Left ventricle myocardium inferior (tissue), 1 donor: Measurements from ENCODE around the gene MT1X. TPM values are rescaled to one million over a fixed set of nuclear protein-coding genes. Genes with fewer than 3 reads are reported as not detected.

Experiments
- DNase-seq: peaks from one replicate; pipeline ENCODE4 v3.0.0-alpha.2; 2020
- H3K27ac ChIP-seq: fragments of 200-600 bp; replicated peaks from 2 replicates; pipeline ENCODE4 v1.8.0; 2021
- H3K27me3 ChIP-seq: fragments of 200-600 bp; 2 replicates; pipeline ENCODE4 v1.8.0; 2021; ENCODE audit warnings: low read depth
- H3K36me3 ChIP-seq: fragments of 200-600 bp; 2 replicates; pipeline ENCODE4 v1.8.0; 2021
- H3K4me1 ChIP-seq: fragments of 200-600 bp; 2 replicates; pipeline ENCODE4 v1.8.0; 2021
- H3K4me3 ChIP-seq: fragments of 200-600 bp; 2 replicates; pipeline ENCODE4 v1.8.0; 2021; ENCODE audit warnings: mild to moderate bottlenecking, moderate library complexity
- H3K9me3 ChIP-seq: fragments of 200-600 bp; replicated peaks from 2 replicates; pipeline ENCODE4 v1.8.0; 2021
- intact Hi-C: fragments of 100-400 bp; cut with micrococcal nuclease; formaldehyde crosslinking; loops from one replicate; pipeline ENCODE4 v1.11.0; 2022
- total RNA-seq: library from RNA; stranded (reverse); fragmentation: NEBNext Ultra II Directional; extraction: Animal tissue kit (Norgen Biotek cat#: 25700); gene quantifications from one replicate; pipeline ENCODE4 v1.2.1, GENCODE V29; 2021
- TF ChIP-seq, protein P1 (sequence below): fragments of 200-600 bp; IDR thresholded peaks from 2 replicates; pipeline ENCODE4 v1.8.0; 2021; ENCODE audit warnings: antibody characterized with exemption, mild to moderate bottlenecking, borderline replicate concordance
- donor health status: DM: no; HTN: yes; CAD: no; lungs with severe emphysema.

MT1X gene
- total RNA-seq, 1 donor from 2014 or later = 91.8 TPM

DNA sequence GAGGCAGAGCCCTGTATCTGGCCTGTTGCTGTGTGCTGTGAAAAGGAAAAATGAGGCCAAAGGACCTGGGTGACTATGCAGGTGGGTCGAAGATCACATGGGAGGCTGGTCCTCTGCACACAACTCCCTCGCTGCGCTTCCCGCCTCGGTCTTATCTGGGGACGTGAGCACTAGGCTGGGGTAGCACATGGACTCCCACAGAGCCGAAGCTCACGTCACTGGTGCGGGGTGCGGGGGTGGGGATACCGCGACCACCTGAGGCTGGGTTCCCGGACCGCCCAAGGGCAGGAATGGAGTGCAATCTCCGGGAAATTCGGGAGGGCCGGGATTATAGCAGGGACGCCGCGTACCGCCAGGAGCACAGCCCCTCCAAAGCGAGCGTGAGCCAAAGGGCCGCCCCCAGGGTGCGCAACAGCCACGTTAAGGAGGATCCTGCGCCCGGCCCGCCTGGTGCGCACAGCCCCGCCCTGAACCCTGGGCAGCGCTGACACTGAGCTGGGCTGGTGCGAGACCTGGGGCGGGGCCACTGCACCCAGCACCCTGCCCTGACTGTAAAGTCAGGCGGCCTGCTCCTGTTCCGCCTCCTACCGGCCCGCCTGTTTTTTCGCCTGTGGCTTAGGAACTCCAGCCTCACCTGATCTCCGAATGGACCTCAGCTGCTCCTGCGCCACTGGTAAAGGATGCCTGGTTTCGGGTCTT is 39.0 kb upstream of the MT1X start:
- peaks cover 86% of the 10 kb centered on the region for H3K27me3 ChIP-seq
- no peaks in the 10 kb centered on the region for H3K36me3 ChIP-seq
- peak; percentile 66 for DNase-seq
- intact Hi-C loops = no loop called here
- TF ChIP-seq, protein P1, sequence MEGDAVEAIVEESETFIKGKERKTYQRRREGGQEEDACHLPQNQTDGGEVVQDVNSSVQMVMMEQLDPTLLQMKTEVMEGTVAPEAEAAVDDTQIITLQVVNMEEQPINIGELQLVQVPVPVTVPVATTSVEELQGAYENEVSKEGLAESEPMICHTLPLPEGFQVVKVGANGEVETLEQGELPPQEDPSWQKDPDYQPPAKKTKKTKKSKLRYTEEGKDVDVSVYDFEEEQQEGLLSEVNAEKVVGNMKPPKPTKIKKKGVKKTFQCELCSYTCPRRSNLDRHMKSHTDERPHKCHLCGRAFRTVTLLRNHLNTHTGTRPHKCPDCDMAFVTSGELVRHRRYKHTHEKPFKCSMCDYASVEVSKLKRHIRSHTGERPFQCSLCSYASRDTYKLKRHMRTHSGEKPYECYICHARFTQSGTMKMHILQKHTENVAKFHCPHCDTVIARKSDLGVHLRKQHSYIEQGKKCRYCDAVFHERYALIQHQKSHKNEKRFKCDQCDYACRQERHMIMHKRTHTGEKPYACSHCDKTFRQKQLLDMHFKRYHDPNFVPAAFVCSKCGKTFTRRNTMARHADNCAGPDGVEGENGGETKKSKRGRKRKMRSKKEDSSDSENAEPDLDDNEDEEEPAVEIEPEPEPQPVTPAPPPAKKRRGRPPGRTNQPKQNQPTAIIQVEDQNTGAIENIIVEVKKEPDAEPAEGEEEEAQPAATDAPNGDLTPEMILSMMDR = peak; percentile 54
- H3K27ac ChIP-seq = peak overlapping the region; percentile 33
- H3K4me1 ChIP-seq = peaks cover 23% of the 10 kb centered on the region
- H3K9me3 ChIP-seq = no peaks in the 10 kb centered on the region
- peak overlapping the region; percentile 60 for H3K4me3 ChIP-seq

DNA sequence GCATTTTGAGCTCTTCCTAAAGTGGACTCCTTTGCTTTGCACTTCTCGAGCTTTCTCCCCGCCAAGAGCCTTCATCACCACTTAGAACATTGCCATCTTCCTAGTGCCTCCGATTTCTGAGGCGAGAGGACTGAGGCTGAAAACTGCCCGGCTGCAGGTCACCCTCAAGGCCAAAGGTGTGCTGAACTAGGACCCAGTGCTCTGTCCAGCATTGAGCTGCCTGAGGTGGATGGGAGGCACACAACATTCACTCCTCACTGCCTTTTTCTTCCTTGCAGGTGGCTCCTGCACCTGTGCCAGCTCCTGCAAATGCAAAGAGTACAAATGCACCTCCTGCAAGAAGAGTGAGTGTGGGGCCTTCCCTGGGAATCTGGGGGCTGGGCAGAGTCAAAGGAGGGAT is 38.4 kb upstream of the MT1X start:
- H3K27me3 ChIP-seq = peaks cover 86% of the 10 kb centered on the region
- H3K4me1 ChIP-seq = peaks cover 17% of the 10 kb centered on the region
- TF ChIP-seq, protein P1 = no peak
- intact Hi-C loops = no loop called here
- no peak overlapping the region for H3K27ac ChIP-seq
- H3K9me3 ChIP-seq = no peaks in the 10 kb centered on the region
- H3K36me3 ChIP-seq = no peaks in the 10 kb centered on the region
- peak overlapping the region; percentile 60 for H3K4me3 ChIP-seq
- DNase-seq = no peak

DNA sequence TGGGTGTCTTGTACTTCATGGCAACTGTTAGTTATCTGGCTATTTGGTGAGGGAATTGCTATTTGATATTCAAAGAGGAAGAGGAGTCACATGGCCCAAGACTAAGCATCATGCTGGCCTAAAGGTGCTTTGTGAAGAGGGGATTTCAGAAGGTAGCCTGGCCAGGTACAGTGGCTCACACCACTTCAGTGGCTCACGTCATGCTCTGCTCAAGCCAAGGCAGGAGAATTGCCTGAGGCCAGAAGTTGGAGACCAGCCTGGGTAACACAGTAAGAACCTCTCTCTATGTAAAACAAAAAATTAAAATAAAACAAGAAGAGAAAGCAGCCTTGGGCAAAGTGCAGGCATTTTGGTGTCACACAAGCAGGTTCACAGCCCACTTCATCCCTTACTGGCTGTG is 37.0 kb upstream of the MT1X start:
- H3K4me1 ChIP-seq = peaks cover 13% of the 10 kb centered on the region
- H3K9me3 ChIP-seq = no peaks in the 10 kb centered on the region
- DNase-seq = no peak
- no peak overlapping the region for H3K27ac ChIP-seq
- H3K36me3 ChIP-seq = no peaks in the 10 kb centered on the region
- H3K27me3 ChIP-seq = peaks cover 85% of the 10 kb centered on the region
- intact Hi-C loops = no loop called here
- H3K4me3 ChIP-seq = no peak overlapping the region
- TF ChIP-seq, protein P1 = no peak

DNA sequence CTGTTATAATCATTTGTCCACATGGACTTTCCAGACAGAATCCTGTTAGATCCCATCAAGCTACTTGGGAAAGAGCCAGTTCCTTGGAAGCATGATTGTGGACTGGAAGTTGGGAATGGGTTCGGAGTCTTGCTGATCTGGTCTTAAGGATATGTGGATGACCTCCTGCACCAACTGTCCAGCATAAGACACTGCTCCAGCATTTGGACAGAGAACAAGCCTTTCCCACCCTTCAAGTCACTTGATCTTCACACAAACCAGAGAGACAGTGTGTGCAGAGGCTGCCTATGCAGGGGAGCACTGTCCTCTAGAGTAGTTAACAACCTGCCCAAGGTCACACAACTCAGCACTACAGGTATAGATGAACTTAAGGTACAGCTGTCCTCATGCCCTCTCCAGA is 36.4 kb upstream of the MT1X start:
- Histone ChIP-seq H3K9me3 (no peaks in the 10 kb centered on the region), H3K27ac (no peak overlapping the region), H3K4me3 (no peak overlapping the region), H3K4me1 (peaks cover 13% of the 10 kb centered on the region), H3K36me3 (no peaks in the 10 kb centered on the region), H3K27me3 (peaks cover 85% of the 10 kb centered on the region)
- no peak for DNase-seq
- TF ChIP-seq, protein P1 = no peak
- intact Hi-C loops = no loop called here

DNA sequence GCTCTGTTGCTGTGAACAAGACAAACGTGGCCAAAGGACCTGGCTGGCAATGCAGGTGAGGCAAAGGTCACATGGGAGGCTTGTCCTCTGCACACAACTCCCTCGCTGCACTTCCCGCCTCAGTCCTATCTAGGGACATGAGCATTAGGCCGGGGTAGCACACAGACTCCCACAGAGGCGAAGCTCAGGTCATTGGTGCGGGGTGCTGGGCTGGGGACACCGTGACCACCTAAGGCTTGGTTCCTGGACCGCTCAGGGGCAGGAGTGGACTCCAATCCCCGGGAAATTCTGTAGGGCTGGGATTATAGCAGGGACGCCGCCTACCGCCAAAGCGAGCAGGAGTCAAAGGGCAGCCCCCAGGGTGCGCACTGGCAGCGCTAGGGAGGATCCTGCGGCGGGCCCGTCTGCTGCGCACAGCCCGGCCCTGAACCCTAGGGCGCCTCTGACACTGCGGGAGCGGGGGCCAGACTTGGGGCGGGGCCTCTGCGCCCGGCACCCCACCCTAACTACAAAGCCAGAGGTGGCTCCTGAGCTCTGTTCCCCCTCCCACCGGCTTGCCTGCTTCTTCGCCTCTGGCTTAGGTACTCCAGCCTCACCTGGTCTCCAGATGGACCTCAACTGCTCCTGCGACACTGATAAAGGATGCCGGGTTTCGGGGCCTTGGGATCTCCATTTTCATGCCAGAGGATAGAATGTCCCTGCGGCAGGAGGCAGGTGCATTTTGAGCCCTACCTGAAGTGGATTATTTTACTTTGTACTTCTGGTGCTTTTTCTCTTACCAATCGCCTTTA is 34.4 kb upstream of the MT1X start:
- Histone ChIP-seq H3K36me3 (no peaks in the 10 kb centered on the region), H3K9me3 (no peaks in the 10 kb centered on the region), H3K4me3 (no peak overlapping the region), H3K27me3 (peaks cover 86% of the 10 kb centered on the region), H3K4me1 (peaks cover 12% of the 10 kb centered on the region), H3K27ac (no peak overlapping the region)
- no peak for DNase-seq
- TF ChIP-seq, protein P1 = no peak
- intact Hi-C loops = no loop called here
